HEK293 (cell line): ENCODE results near the gene CAPNS1.

Experiments
- CTCF ChIA-PET: fragments of 350-600 bp; formaldehyde crosslinking; extraction: SDS; loops from one replicate; lab custom pipeline; 2021; ENCODE audit warnings: antibody characterized with exemption; lab: Yijun Ruan, JAX
- POLR2A ChIA-PET: fragments of 300-600 bp; formaldehyde crosslinking; extraction: SDS; loops from one replicate; lab custom pipeline; 2020; ENCODE audit warnings: antibody characterized with exemption, inconsistent platforms; lab: Yijun Ruan, JAX
- H3K27ac ChIP-seq: fragments of 200-500 bp; sonication (Bioruptor generic); 2 replicates; pipeline ENCODE4 v1.5.1; 2014; ENCODE audit warnings: low read depth, low read length, control low read depth, inconsistent platforms; ENCODE audit errors: extremely low read depth
- H3K36me3 ChIP-seq, 2 experiments: fragments of 200-500 bp in 1 of 2; sonication (Bioruptor generic) in 1 of 2; 1 replicate in 1 of 2; 2 replicates in 1 of 2; pipeline ENCODE4 v1.5.1; 2014 to 2017; ENCODE audit warnings: inconsistent platforms in 2 of 2, low read length in 2 of 2; ENCODE audit not compliant: control insufficient read depth in 2 of 2, insufficient read depth in 1 of 2
- H3K4me1 ChIP-seq: fragments of 200-500 bp; sonication (Bioruptor generic); 2 replicates; pipeline ENCODE4 v1.5.1; 2014; ENCODE audit warnings: mild to moderate bottlenecking, low read length, inconsistent platforms; ENCODE audit not compliant: control insufficient read depth, insufficient read depth
- H3K4me3 ChIP-seq: 2 replicates; pipeline ENCODE4 v1.5.1; 2011; ENCODE audit warnings: low read depth, mild to moderate bottlenecking, control low read depth, low read length, moderate library complexity
- H3K9me3 ChIP-seq: fragments of 200-500 bp; sonication (Bioruptor generic); 2 replicates; pipeline ENCODE4 v1.5.1; 2014; ENCODE audit warnings: low read depth, low read length, inconsistent platforms; ENCODE audit not compliant: control insufficient read depth, insufficient read depth
- FEZF1 ChIP-seq: fragments of 450-650 bp; formaldehyde crosslinking; IDR thresholded peaks from 2 replicates; pipeline ENCODE4 v1.5.1; 2016; ENCODE audit warnings: missing biosample characterization, missing genetic modification characterization
- GLI4 ChIP-seq: fragments of 450-650 bp; formaldehyde crosslinking; IDR thresholded peaks from 2 replicates; pipeline ENCODE4 v1.5.1; 2016; ENCODE audit warnings: missing biosample characterization, missing genetic modification characterization
- GLIS2 ChIP-seq: fragments of 450-650 bp; formaldehyde crosslinking; IDR thresholded peaks from 2 replicates; pipeline ENCODE4 v1.5.1; 2016; ENCODE audit warnings: missing biosample characterization, missing genetic modification characterization
- IKZF3 ChIP-seq: fragments of 450-650 bp; IDR thresholded peaks from 2 replicates; pipeline ENCODE4 v1.5.0; 2018; ENCODE audit warnings: missing biosample characterization, mild to moderate bottlenecking, missing genetic modification characterization, moderate library complexity
- KLF1 ChIP-seq: fragments of 450-650 bp; formaldehyde crosslinking; IDR thresholded peaks from 2 replicates; pipeline ENCODE4 v1.5.1; 2016; ENCODE audit warnings: missing biosample characterization, missing genetic modification characterization
- MYNN ChIP-seq: fragments of 450-650 bp; formaldehyde crosslinking; IDR thresholded peaks from 2 replicates; pipeline ENCODE4 v1.5.1; 2016; ENCODE audit warnings: missing biosample characterization, missing genetic modification characterization, borderline replicate concordance
- MZF1 ChIP-seq: fragments of 450-650 bp; formaldehyde crosslinking; IDR thresholded peaks from 2 replicates; pipeline ENCODE4 v1.5.1; 2017; ENCODE audit warnings: missing biosample characterization, missing genetic modification characterization, borderline replicate concordance
- SCRT2 ChIP-seq: fragments of 450-650 bp; formaldehyde crosslinking; IDR thresholded peaks from 2 replicates; pipeline ENCODE4 v1.5.1; 2016; ENCODE audit warnings: missing biosample characterization, missing genetic modification characterization
- TRIM28 ChIP-seq: IDR thresholded peaks from 2 replicates; pipeline ENCODE4 v1.6.1; 2011; ENCODE audit warnings: low read length, control low read depth, borderline replicate concordance
- WT1 ChIP-seq: fragments of 450-650 bp; formaldehyde crosslinking; IDR thresholded peaks from 2 replicates; pipeline ENCODE4 v1.5.1; 2016; ENCODE audit warnings: missing biosample characterization, missing genetic modification characterization
- ZFP69B ChIP-seq: fragments of 450-650 bp; formaldehyde crosslinking; IDR thresholded peaks from 2 replicates; pipeline ENCODE4 v1.5.1; 2016; ENCODE audit warnings: missing biosample characterization, missing genetic modification characterization
- ZIC2 ChIP-seq: fragments of 450-650 bp; formaldehyde crosslinking; IDR thresholded peaks from 2 replicates; pipeline ENCODE4 v1.5.1; 2016; ENCODE audit warnings: missing biosample characterization, missing genetic modification characterization
- ZNF184 ChIP-seq: fragments of 450-650 bp; IDR thresholded peaks from 2 replicates; pipeline ENCODE4 v1.5.1; 2018; ENCODE audit warnings: missing biosample characterization, mild to moderate bottlenecking, missing genetic modification characterization
- ZNF274 ChIP-seq, 2 experiments: fragments of 200-500 bp in 1 of 2; fragments of 450-650 bp in 1 of 2; sonication (Bioruptor generic) in 1 of 2; formaldehyde crosslinking in 1 of 2; IDR thresholded peaks; 2 replicates each; pipeline versions ENCODE4 v1.5.1 to v1.6.1; 2014 to 2016; ENCODE audit warnings: borderline replicate concordance in 1 of 2, inconsistent platforms in 1 of 2, low read length in 1 of 2, missing biosample characterization in 1 of 2, missing genetic modification characterization in 1 of 2
- ZNF391 ChIP-seq: fragments of 450-650 bp; formaldehyde crosslinking; IDR thresholded peaks from 2 replicates; pipeline ENCODE4 v1.5.1; 2016; ENCODE audit warnings: low read depth, missing biosample characterization, missing genetic modification characterization, borderline replicate concordance
- ZNF404 ChIP-seq: fragments of 450-650 bp; formaldehyde crosslinking; IDR thresholded peaks from 2 replicates; pipeline ENCODE4 v1.5.1; 2017; ENCODE audit warnings: missing biosample characterization, missing genetic modification characterization
- ZNF433 ChIP-seq: fragments of 450-650 bp; formaldehyde crosslinking; IDR thresholded peaks from 2 replicates; pipeline ENCODE4 v1.5.1; 2016; ENCODE audit warnings: missing biosample characterization, missing genetic modification characterization, low read depth
- ZNF473 ChIP-seq: fragments of 450-650 bp; formaldehyde crosslinking; IDR thresholded peaks from 2 replicates; pipeline ENCODE4 v1.5.1; 2017; ENCODE audit warnings: missing biosample characterization, missing genetic modification characterization
- ZNF501 ChIP-seq: fragments of 450-650 bp; formaldehyde crosslinking; IDR thresholded peaks from 2 replicates; pipeline ENCODE4 v1.5.1; 2016; ENCODE audit warnings: missing biosample characterization, missing genetic modification characterization
- ZNF521 ChIP-seq: fragments of 450-650 bp; formaldehyde crosslinking; IDR thresholded peaks from 2 replicates; pipeline ENCODE4 v1.5.1; 2017; ENCODE audit warnings: missing biosample characterization, mild to moderate bottlenecking, missing genetic modification characterization
- ZNF544 ChIP-seq: fragments of 450-650 bp; formaldehyde crosslinking; IDR thresholded peaks from 2 replicates; pipeline ENCODE4 v1.5.0; 2017; ENCODE audit warnings: missing biosample characterization, missing genetic modification characterization
- ZNF600 ChIP-seq: fragments of 450-650 bp; formaldehyde crosslinking; IDR thresholded peaks from 2 replicates; pipeline ENCODE4 v1.5.1; 2016; ENCODE audit warnings: missing biosample characterization, missing genetic modification characterization
- ZNF621 ChIP-seq: fragments of 450-650 bp; formaldehyde crosslinking; IDR thresholded peaks from 2 replicates; pipeline ENCODE4 v1.5.1; 2017; ENCODE audit warnings: missing biosample characterization, missing genetic modification characterization
- ZNF670 ChIP-seq: fragments of 450-650 bp; formaldehyde crosslinking; IDR thresholded peaks from 2 replicates; pipeline ENCODE4 v1.5.1; 2016; ENCODE audit warnings: missing biosample characterization, missing genetic modification characterization, low read depth
- ZNF701 ChIP-seq: fragments of 450-650 bp; formaldehyde crosslinking; IDR thresholded peaks from 2 replicates; pipeline ENCODE4 v1.5.1; 2016; ENCODE audit warnings: missing biosample characterization, missing genetic modification characterization
- ZNF785 ChIP-seq: fragments of 450-650 bp; formaldehyde crosslinking; IDR thresholded peaks from 2 replicates; pipeline ENCODE4 v1.5.1; 2016; ENCODE audit warnings: missing biosample characterization, missing genetic modification characterization
- ZNF843 ChIP-seq: fragments of 450-650 bp; formaldehyde crosslinking; IDR thresholded peaks from 2 replicates; pipeline ENCODE4 v1.5.1; 2016; ENCODE audit warnings: missing biosample characterization, missing genetic modification characterization
- TF ChIP-seq, protein P1 (sequence below): fragments of 450-650 bp; formaldehyde crosslinking; IDR thresholded peaks from 2 replicates; pipeline ENCODE4 v1.5.1; 2016; ENCODE audit warnings: missing biosample characterization, missing genetic modification characterization
- TF ChIP-seq, protein P2 (sequence below): fragments of 450-650 bp; formaldehyde crosslinking; IDR thresholded peaks from 2 replicates; pipeline ENCODE4 v1.5.1; 2016; ENCODE audit warnings: missing biosample characterization, missing genetic modification characterization

Gene CAPNS1

DNA sequence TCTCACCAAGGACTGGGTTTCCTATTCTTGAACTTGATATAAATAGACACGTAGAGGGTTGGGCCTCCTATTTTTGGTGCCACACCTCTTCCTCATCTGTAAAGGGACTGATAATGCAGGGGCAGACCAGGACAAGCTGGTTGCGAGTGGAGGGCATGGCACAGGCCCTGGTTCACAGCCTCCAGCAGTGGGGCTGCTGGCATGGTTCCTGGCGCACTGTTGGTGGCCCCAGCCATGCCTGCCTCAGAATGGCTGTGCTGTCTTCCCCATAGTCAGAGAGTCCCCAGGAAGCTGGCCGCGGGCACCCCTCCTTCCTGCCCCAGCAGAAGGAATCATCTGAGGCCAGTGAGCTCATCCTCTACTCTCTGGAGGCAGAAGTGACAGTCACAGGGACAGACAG, 39.4 kb upstream of the CAPNS1 start:
- Histone ChIP-seq H3K4me1 (no peaks in the 10 kb centered on the region), H3K36me3 (peaks cover 87 to 95% of the 10 kb centered on the region in 2 experiments), H3K9me3 (no peaks in the 10 kb centered on the region), H3K27ac (peak overlapping the region; percentile 39; the same call in 1 of the 2 replicates), H3K4me3 (no peak overlapping the region)
- TF ChIP-seq ZNF433 (tag by site-specific recombination) (no peak), ZNF843 (no peak), ZNF785 (tag by site-specific recombination) (no peak), SCRT2 (tag by site-specific recombination) (no peak), ZNF473 (tag by site-specific recombination) (no peak), FEZF1 (no peak), ZNF670 (tag by site-specific recombination) (no peak), ZNF621 (tag by site-specific recombination) (no peak), ZIC2 (tag by site-specific recombination) (peak; percentile 77), ZNF600 (0 out of 2 replicates have a peak, but pooled peaks have one; percentile 18), TRIM28 (no peak), ZNF701 (no peak), WT1 (tag by site-specific recombination) (no peak), ZNF391 (no peak), ZNF501 (tag by site-specific recombination) (no peak), ZNF274 (IDR thresholded peaks at IDR 0.05; ENCODE audit: low read length) (no peak), ZNF274 (tag by site-specific recombination; IDR thresholded peaks at IDR 0.05; ENCODE audit: borderline replicate concordance) (no peak)
- POLR2A ChIA-PET: interaction anchor here (1.3 to 1.9 kb wide), 2 partner anchors 14 to 30 kb away, joined by 6 to 9 read pairs; partner anchors contain the start of genes POLR2I and TBCB
- CTCF ChIA-PET: interaction anchor here (1.1 to 4.4 kb wide), 2 partner anchors 23 to 40 kb away, joined by 3 to 21 read pairs; no protein-coding TSS in a partner anchor

DNA sequence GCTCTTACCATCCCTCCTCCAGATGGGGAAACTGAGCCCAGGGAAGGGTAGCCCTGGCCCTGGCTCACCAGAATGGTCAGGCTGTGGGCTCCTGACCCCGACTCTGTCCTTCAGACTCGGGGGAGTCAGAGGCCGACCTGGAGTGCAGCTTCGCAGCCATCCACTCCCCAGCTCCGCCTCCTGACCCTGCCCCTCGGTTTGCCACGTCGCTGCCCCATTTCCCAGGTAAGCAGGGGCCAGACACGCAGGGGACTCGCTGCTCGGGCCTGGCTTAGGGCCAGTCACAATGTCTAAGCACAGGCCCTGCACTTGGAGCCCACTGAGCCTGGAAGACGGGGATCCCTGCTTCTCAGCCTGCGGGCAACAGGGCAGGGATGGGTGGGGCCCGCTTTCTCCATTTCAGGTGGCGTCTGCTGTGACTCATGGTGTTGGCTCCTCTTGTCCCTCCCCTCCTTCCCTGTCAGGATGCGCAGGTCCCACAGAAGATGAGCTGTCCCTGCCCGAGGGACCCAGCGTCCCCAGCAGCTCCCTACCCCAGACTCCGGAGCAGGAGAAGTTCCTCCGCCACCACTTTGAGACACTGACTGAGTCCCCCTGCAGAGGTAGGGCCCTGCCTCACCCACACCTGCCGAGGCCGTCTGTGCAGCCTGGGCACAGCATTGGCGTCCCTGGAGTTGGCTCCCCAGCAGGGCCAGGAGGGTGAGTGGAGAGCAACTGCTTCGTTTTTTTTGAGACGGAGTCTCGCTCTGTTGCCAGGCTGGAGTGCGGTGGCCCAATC, 38.1 kb upstream of the CAPNS1 start:
- Histone ChIP-seq H3K36me3 (peaks cover 87 to 94% of the 10 kb centered on the region in 2 experiments), H3K9me3 (no peaks in the 10 kb centered on the region), H3K27ac (0 out of 2 replicates have a peak overlapping the region, but pooled peaks have one; percentile 10), H3K4me3 (no peak overlapping the region), H3K4me1 (no peaks in the 10 kb centered on the region)
- CTCF ChIA-PET: interaction anchor here (1.1 to 4.4 kb wide), 2 partner anchors 22 to 41 kb away, joined by 3 to 21 read pairs; no protein-coding TSS in a partner anchor
- POLR2A ChIA-PET: interaction anchor here (0.6 to 3.5 kb wide), 4 partner anchors 13 to 401 kb away, joined by 3 to 33 read pairs (median 8); partner anchors contain the start of genes POLR2I and TBCB
- peak; percentile 84 for TF ChIP-seq ZFP69B (tag by site-specific recombination)
- no peak for TF ChIP-seq ZNF433 (tag by site-specific recombination)
- TF ChIP-seq, protein P1, sequence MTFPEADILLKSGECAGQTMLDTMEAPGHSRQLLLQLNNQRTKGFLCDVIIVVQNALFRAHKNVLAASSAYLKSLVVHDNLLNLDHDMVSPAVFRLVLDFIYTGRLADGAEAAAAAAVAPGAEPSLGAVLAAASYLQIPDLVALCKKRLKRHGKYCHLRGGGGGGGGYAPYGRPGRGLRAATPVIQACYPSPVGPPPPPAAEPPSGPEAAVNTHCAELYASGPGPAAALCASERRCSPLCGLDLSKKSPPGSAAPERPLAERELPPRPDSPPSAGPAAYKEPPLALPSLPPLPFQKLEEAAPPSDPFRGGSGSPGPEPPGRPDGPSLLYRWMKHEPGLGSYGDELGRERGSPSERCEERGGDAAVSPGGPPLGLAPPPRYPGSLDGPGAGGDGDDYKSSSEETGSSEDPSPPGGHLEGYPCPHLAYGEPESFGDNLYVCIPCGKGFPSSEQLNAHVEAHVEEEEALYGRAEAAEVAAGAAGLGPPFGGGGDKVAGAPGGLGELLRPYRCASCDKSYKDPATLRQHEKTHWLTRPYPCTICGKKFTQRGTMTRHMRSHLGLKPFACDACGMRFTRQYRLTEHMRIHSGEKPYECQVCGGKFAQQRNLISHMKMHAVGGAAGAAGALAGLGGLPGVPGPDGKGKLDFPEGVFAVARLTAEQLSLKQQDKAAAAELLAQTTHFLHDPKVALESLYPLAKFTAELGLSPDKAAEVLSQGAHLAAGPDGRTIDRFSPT (tag by site-specific recombination): 0 out of 2 replicates have a peak, but pooled peaks have one; percentile 11
- TF ChIP-seq, protein P2, sequence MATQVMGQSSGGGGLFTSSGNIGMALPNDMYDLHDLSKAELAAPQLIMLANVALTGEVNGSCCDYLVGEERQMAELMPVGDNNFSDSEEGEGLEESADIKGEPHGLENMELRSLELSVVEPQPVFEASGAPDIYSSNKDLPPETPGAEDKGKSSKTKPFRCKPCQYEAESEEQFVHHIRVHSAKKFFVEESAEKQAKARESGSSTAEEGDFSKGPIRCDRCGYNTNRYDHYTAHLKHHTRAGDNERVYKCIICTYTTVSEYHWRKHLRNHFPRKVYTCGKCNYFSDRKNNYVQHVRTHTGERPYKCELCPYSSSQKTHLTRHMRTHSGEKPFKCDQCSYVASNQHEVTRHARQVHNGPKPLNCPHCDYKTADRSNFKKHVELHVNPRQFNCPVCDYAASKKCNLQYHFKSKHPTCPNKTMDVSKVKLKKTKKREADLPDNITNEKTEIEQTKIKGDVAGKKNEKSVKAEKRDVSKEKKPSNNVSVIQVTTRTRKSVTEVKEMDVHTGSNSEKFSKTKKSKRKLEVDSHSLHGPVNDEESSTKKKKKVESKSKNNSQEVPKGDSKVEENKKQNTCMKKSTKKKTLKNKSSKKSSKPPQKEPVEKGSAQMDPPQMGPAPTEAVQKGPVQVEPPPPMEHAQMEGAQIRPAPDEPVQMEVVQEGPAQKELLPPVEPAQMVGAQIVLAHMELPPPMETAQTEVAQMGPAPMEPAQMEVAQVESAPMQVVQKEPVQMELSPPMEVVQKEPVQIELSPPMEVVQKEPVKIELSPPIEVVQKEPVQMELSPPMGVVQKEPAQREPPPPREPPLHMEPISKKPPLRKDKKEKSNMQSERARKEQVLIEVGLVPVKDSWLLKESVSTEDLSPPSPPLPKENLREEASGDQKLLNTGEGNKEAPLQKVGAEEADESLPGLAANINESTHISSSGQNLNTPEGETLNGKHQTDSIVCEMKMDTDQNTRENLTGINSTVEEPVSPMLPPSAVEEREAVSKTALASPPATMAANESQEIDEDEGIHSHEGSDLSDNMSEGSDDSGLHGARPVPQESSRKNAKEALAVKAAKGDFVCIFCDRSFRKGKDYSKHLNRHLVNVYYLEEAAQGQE (tag by site-specific recombination): no peak
- no peak for TF ChIP-seq ZNF184 (tag by site-specific recombination)
- TF ChIP-seq ZNF600: peak; percentile 94
- TF ChIP-seq ZNF521 (tag by site-specific recombination): no peak
- 0 out of 2 replicates have a peak, but pooled peaks have one; percentile 7 for TF ChIP-seq KLF1 (tag by site-specific recombination)
- 0 out of 2 replicates have a peak, but pooled peaks have one; percentile 16 for TF ChIP-seq GLIS2 (tag by site-specific recombination)
- no peak for TF ChIP-seq ZNF404 (tag by site-specific recombination)
- TF ChIP-seq IKZF3 (tag by site-specific recombination): no peak
- TF ChIP-seq MYNN: 0 out of 2 replicates have a peak, but pooled peaks have one; percentile 21
- TF ChIP-seq ZNF544 (tag by site-specific recombination): no peak
- TF ChIP-seq GLI4 (tag by site-specific recombination): no peak
- no peak for TF ChIP-seq MZF1
- TF ChIP-seq ZNF670 (tag by site-specific recombination): no peak
- TF ChIP-seq ZNF473 (tag by site-specific recombination): no peak
